Sigmoid colon (tissue), 7 donors: ENCODE measurements around the gene PDE4D. TPM values are rescaled to one million over a fixed set of nuclear protein-coding genes. Genes with fewer than 3 reads are reported as not detected.

ENCODE experiments used
- DNase-seq: peaks from one replicate; pipeline ENCODE4 v3.0.0-alpha.2; 2019
- H3K27ac ChIP-seq, 4 donors: fragments of 200-600 bp; sonication (generic); one replicate each; pipeline ENCODE4 v1.5.1; 2016 to 2019; ENCODE audit warnings: mild to moderate bottlenecking in 1 of 4
- H3K27me3 ChIP-seq, 3 donors: fragments of 200-600 bp; sonication (generic); one replicate each; pipeline ENCODE4 v1.5.1; 2019; ENCODE audit warnings: mild to moderate bottlenecking in 1 of 3
- H3K36me3 ChIP-seq, 4 donors: fragments of 200-600 bp; sonication (generic); one replicate each; pipeline ENCODE4 v1.5.1; 2016 to 2019
- H3K4me1 ChIP-seq, 4 donors: fragments of 200-600 bp; sonication (generic); one replicate each; pipeline ENCODE4 v1.5.1; 2017 to 2019
- H3K4me3 ChIP-seq, 4 donors: fragments of 200-600 bp; sonication (generic); one replicate each; pipeline ENCODE4 v1.5.1; 2017 to 2019; ENCODE audit warnings: mild to moderate bottlenecking in 2 of 4, moderate library complexity in 1 of 4
- H3K9me3 ChIP-seq, 4 donors: fragments of 200-600 bp in 3 of 4; sonication (generic) in 3 of 4; one replicate each; pipeline versions ENCODE4 v1.5.1 to v1.6.1; 2013 to 2019
- EP300 ChIP-seq, 4 donors: sonication (generic); formaldehyde crosslinking; IDR thresholded peaks; one replicate each; pipeline ENCODE4 v1.6.1; 2017; ENCODE audit warnings: antibody characterized with exemption in 4 of 4
- POLR2A ChIP-seq, 2 donors: fragments of 450-650 bp; IDR thresholded peaks; one replicate each; pipeline ENCODE4 v1.6.1; 2016; ENCODE audit warnings: antibody characterized with exemption in 2 of 2, mild to moderate bottlenecking in 2 of 2, moderate library complexity in 2 of 2
- POLR2AphosphoS5 ChIP-seq, 4 donors: sonication (generic); formaldehyde crosslinking; IDR thresholded peaks; one replicate each; pipeline ENCODE4 v1.6.1; 2017; ENCODE audit warnings: antibody characterized with exemption in 4 of 4
- WGBS, 2 donors: extraction: QIAGEN DNeasy Blood & Tissue Kit; methylation state at CpG; one replicate each; pipeline ENCODE4 v1.1.7; 2013; 5-methylcytosine and 5-hydroxymethylcytosine counted together
- intact Hi-C: fragments of 100-400 bp; cut with DNase I; formaldehyde crosslinking; loops from one replicate; pipeline ENCODE4 v1.15.1; 2023
- polyA plus RNA-seq, 3 donors: library from polyadenylated mRNA; stranded (reverse); fragments of 200-250 nt; gene quantifications; one replicate each; pipeline ENCODE4 v1.2.3, GENCODE V29; 2013
- total RNA-seq, 4 donors: library from RNA; depleted of rRNA; stranded (reverse); fragments of >200 nt; gene quantifications; one replicate each; pipeline ENCODE4 v1.1.0, GENCODE V29; 2016
- TF ChIP-seq, protein P1 (sequence below), 4 experiments: fragments of 450-650 bp in 3 of 4; fragments of 200-600 bp in 1 of 4; IDR thresholded peaks; one replicate each; pipeline ENCODE4 v1.5.1; 2016 to 2019; ENCODE audit warnings: antibody characterized with exemption in 4 of 4, mild to moderate bottlenecking in 3 of 4, moderate library complexity in 2 of 4
- donor health status: healthy with polysubstance abuse.
- donor health status: Bipolar disorder and iron deficiency.
- donor health status: healthy.

The PDE4D gene
- total and polyA plus RNA-seq, 7 donors, result 6.0 to 289 (median 169) TPM

DNA sequence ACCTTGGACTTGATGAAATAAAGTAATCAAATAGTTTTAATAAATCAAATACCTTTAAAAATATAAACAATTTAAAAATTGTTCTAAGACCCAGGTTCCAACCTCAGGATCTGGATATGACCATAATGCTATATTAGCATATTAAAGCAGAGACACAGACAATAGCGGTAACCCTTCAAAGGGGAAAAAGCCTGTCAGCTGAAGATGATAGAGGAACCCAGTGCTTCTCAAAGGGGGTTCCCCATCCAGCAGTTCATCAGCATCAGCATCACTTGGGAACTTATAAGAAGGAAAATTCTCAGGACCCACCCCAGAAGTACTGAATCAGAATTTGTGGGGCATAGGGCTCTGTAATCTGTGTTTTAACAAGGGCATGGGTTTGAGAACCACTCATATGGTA lies 791.1 kb downstream of the PDE4D start:
- H3K27me3 ChIP-seq, result no peaks in the 10 kb centered on the region
- 92 to 96% methylated on average over 1 of the region's 1 CpG for WGBS, 2 donors
- no peak for TF ChIP-seq POLR2AphosphoS5 (IDR thresholded peaks at IDR 0.05)
- no peak overlapping the region for H3K4me3 ChIP-seq
- H3K36me3 ChIP-seq, result no peaks in the 10 kb centered on the region
- peak overlapping the region in 3 of 4 donors; percentile 9 to 36 (median 14) for H3K27ac ChIP-seq
- peaks cover 0 to 68% (median 59%) of the 10 kb centered on the region in 4 donors for H3K4me1 ChIP-seq
- H3K9me3 ChIP-seq, result no peaks in the 10 kb centered on the region
- intact Hi-C loops, result no loop called here
- no peak for DNase-seq

DNA sequence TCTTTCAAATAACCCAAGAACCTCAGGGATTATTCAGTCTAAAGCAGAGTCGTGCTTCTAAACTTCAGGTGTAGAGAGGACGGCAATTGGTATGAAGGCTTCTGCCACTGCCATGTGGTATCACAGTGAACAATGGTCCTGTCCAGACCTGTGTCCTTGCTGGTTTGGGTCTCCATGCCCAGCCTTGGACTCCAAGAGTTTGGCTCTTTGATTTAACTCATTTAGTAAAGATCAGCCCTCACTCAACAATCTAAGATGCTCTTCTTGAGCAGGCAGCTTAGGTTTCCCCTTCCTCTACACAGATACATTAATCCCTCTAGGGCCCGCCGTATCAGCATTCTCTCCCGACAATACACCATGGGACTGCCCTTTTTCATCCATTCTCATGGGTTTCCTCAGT lies 792.7 kb downstream of the PDE4D start:
- intact Hi-C loops, result no loop called here
- H3K4me3 ChIP-seq, result no peak overlapping the region
- WGBS, 2 donors, result 96 to 99% methylated on average over 5 of the region's 5 CpGs
- H3K27me3 ChIP-seq, result no peaks in the 10 kb centered on the region
- TF ChIP-seq, protein P1, sequence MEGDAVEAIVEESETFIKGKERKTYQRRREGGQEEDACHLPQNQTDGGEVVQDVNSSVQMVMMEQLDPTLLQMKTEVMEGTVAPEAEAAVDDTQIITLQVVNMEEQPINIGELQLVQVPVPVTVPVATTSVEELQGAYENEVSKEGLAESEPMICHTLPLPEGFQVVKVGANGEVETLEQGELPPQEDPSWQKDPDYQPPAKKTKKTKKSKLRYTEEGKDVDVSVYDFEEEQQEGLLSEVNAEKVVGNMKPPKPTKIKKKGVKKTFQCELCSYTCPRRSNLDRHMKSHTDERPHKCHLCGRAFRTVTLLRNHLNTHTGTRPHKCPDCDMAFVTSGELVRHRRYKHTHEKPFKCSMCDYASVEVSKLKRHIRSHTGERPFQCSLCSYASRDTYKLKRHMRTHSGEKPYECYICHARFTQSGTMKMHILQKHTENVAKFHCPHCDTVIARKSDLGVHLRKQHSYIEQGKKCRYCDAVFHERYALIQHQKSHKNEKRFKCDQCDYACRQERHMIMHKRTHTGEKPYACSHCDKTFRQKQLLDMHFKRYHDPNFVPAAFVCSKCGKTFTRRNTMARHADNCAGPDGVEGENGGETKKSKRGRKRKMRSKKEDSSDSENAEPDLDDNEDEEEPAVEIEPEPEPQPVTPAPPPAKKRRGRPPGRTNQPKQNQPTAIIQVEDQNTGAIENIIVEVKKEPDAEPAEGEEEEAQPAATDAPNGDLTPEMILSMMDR (IDR thresholded peaks at IDR 0.05), result no peak
- TF ChIP-seq EP300 (IDR thresholded peaks at IDR 0.05), result no peak
- no peaks in the 10 kb centered on the region for H3K36me3 ChIP-seq
- DNase-seq, result no peak
- H3K4me1 ChIP-seq, result peaks cover 0 to 74% (median 67%) of the 10 kb centered on the region in 4 donors
- H3K27ac ChIP-seq, result peak overlapping the region in 1 of 4 donors; percentile 74
- no peaks in the 10 kb centered on the region for H3K9me3 ChIP-seq

DNA sequence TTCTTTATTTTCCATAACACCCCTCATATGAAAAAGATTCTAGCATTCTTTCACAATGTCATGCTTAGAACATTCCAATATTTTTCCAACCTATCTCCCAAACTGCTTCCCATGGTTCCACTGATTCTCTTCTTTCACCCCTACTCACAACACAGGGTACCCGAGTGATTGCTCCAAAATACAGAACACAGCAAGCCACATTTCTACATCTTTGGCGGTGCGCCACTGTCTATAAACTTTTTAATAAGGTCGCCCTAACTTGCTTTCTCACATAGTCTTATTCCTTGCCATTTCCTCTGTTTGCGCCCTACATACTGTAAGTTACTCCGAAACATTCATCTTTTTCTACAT lies 793.6 kb downstream of the PDE4D start:
- Histone ChIP-seq H3K4me3 (no peak overlapping the region), H3K27ac (peak overlapping the region in 3 of 4 donors; percentile 26 to 74 (median 51)), H3K36me3 (no peaks in the 10 kb centered on the region), H3K27me3 (no peaks in the 10 kb centered on the region), H3K9me3 (no peaks in the 10 kb centered on the region), H3K4me1 (peaks cover 0 to 75% (median 67%) of the 10 kb centered on the region in 4 donors)
- TF ChIP-seq POLR2AphosphoS5 (IDR thresholded peaks at IDR 0.05), result no peak
- no peak for TF ChIP-seq POLR2A (IDR thresholded peaks at IDR 0.05)
- TF ChIP-seq EP300 (IDR thresholded peaks at IDR 0.05), result no peak
- TF ChIP-seq, protein P1 (IDR thresholded peaks at IDR 0.05), result no peak
- WGBS, 2 donors, result 94% methylated on average over 6 of the region's 6 CpGs
- no peak for DNase-seq
- intact Hi-C loops, result no loop called here

DNA sequence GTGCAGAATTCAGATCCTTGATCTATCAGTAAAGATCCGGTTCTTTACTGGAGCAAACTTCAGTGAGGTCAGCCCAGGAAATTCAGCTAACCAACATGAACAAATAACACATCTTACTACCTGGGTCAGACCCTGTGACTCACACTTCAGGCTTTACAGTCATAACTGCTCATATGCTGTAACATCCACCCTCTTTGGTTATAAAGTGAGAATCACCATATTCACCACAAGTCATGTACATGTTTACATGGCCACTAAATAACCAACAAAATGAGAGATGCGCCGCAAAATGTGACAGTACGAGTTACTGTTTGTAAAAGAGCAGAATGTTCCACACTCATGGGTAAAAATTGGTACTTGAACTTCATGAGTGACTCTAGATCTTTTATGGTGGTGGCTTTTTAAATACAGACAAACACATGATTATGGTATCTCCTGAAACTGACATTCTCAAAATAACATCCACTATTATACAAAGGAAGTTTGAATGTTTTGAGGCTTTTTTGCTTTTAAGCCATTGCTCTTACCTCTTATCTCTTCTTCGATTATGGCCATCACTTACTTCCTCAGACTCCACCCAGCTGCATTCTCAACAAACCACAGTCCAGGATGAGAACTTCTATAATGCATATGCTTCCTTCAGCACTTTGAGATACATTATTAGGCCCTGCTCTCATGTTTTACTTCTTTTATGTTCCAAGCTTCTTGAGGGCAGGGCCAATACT lies 794.1 kb downstream of the PDE4D start:
- H3K9me3 ChIP-seq, result no peaks in the 10 kb centered on the region
- no peaks in the 10 kb centered on the region for H3K27me3 ChIP-seq
- no peak for DNase-seq
- TF ChIP-seq EP300 (IDR thresholded peaks at IDR 0.05) (no peak), POLR2AphosphoS5 (IDR thresholded peaks at IDR 0.05) (no peak), POLR2A (IDR thresholded peaks at IDR 0.05) (no peak)
- TF ChIP-seq, protein P1 (IDR thresholded peaks at IDR 0.05), result no peak
- WGBS, 2 donors, result 52 to 67% methylated on average over 5 of the region's 5 CpGs
- H3K27ac ChIP-seq, result peak overlapping the region in 3 of 4 donors; percentile 26 to 74 (median 51)
- peaks cover 0 to 75% (median 66%) of the 10 kb centered on the region in 4 donors for H3K4me1 ChIP-seq
- H3K36me3 ChIP-seq, result no peaks in the 10 kb centered on the region
- H3K4me3 ChIP-seq, result no peak overlapping the region
- intact Hi-C loops, result no loop called here

DNA sequence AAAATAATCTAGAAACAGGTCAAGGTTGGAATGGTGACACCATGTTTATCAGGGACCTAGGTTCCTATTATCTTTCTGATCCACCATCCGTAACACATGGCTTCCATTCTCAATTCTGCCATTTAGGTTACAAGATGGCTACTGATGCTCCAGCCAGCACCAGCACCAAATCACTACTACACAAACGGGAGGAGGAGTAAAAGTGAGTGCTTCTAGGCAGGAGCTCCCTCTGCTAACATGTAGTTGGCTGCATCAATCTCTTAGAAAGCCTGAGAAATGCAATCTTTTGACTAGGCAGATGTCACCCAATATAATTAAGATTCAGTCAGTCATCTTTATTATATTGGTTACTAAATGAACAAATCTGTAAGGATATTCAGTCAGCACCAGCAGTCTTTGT lies 794.8 kb downstream of the PDE4D start:
- DNase-seq, result no peak
- Histone ChIP-seq H3K27me3 (no peaks in the 10 kb centered on the region), H3K27ac (peak overlapping the region in 1 of 4 donors; percentile 74), H3K4me1 (peaks cover 0 to 71% (median 61%) of the 10 kb centered on the region in 4 donors), H3K9me3 (no peaks in the 10 kb centered on the region), H3K36me3 (no peaks in the 10 kb centered on the region), H3K4me3 (no peak overlapping the region)
- intact Hi-C loops, result no loop called here
- TF ChIP-seq POLR2AphosphoS5 (IDR thresholded peaks at IDR 0.05) (no peak), EP300 (IDR thresholded peaks at IDR 0.05) (no peak), POLR2A (IDR thresholded peaks at IDR 0.05) (no peak)
- TF ChIP-seq, protein P1 (IDR thresholded peaks at IDR 0.05), result no peak
- WGBS, 2 donors, result 95 to 99% methylated on average over 2 of the region's 2 CpGs
